ENCODE measurements around the gene KCTD8. TPM values are rescaled to one million over a fixed set of nuclear protein-coding genes. Genes with fewer than 3 reads are reported as not detected.

The KCTD8 gene
- total RNA-seq, 4 donors from 2014 or later, result 0.66 to 2.4 (median 1.5) TPM

- H3K27ac ChIP-seq (replicated peaks in 1 of 4), result no peak overlapping the region
These were observed 97.5 kb downstream of the KCTD8 start for GRCh38 chr4:44351069-44351468.

GRCh38 chr4:44342800-44343199 is 105.8 kb downstream of the KCTD8 start:
- no peaks in the 10 kb centered on the region for H3K9me3 ChIP-seq
- no peak for TF ChIP-seq EP300 (IDR thresholded peaks at IDR 0.05)
- TF ChIP-seq CTCF (IDR thresholded peaks at IDR 0.05), result no peak
- no peak for TF ChIP-seq POLR2AphosphoS5 (IDR thresholded peaks at IDR 0.05)
- TF ChIP-seq POLR2A (IDR thresholded peaks at IDR 0.05; ENCODE audit: low read depth), result no peak
- H3K4me1 ChIP-seq, result no peaks in the 10 kb centered on the region
- intact Hi-C loops (cut with DNase I), result no loop called here
- no peak for DNase-seq (ENCODE audit: extremely low spot score)
- H3K36me3 ChIP-seq, result no peaks in the 10 kb centered on the region
- H3K27me3 ChIP-seq, result no peaks in the 10 kb centered on the region
- WGBS, result 76% methylated on average over 1 of the region's 1 CpG
- no peak overlapping the region for H3K27ac ChIP-seq (replicated peaks in 1 of 4)
- H3K4me3 ChIP-seq, result no peak overlapping the region

More at GRCh38 chr4:44351069-44351468, 97.5 kb downstream of the KCTD8 start:
- intact Hi-C loops (cut with DNase I), result no loop called here
- H3K4me3 ChIP-seq, result no peak overlapping the region
- H3K36me3 ChIP-seq, result no peaks in the 10 kb centered on the region
- no peak for DNase-seq (ENCODE audit: extremely low spot score)
- WGBS, result 63% methylated on average over 3 of the region's 3 CpGs
- H3K4me1 ChIP-seq, result no peaks in the 10 kb centered on the region
- no peaks in the 10 kb centered on the region for H3K27me3 ChIP-seq
- TF ChIP-seq CTCF (IDR thresholded peaks at IDR 0.05) (no peak), POLR2A (IDR thresholded peaks at IDR 0.05; ENCODE audit: low read depth) (no peak), EP300 (IDR thresholded peaks at IDR 0.05) (no peak), POLR2AphosphoS5 (IDR thresholded peaks at IDR 0.05) (no peak)
- H3K9me3 ChIP-seq, result no peaks in the 10 kb centered on the region

GRCh38 chr4:44326741-44327140 is 121.9 kb downstream of the KCTD8 start:
- H3K36me3 ChIP-seq, result no peaks in the 10 kb centered on the region
- intact Hi-C loops (cut with DNase I), result no loop called here
- H3K4me1 ChIP-seq, result peaks cover 0 to 12% (median 8%) of the 10 kb centered on the region in 4 donors
- no peak overlapping the region for H3K4me3 ChIP-seq
- no peak for TF ChIP-seq CTCF (IDR thresholded peaks at IDR 0.05)
- TF ChIP-seq POLR2AphosphoS5 (IDR thresholded peaks at IDR 0.05), result no peak
- TF ChIP-seq POLR2A (IDR thresholded peaks at IDR 0.05; ENCODE audit: low read depth), result no peak
- TF ChIP-seq EP300 (IDR thresholded peaks at IDR 0.05), result no peak
- DNase-seq (ENCODE audit: extremely low spot score), result no peak
- no peak overlapping the region for H3K27ac ChIP-seq (replicated peaks in 1 of 4)
- no peaks in the 10 kb centered on the region for H3K27me3 ChIP-seq
- H3K9me3 ChIP-seq, result no peaks in the 10 kb centered on the region
- 20% methylated on average over 2 of the region's 2 CpGs for WGBS

- intact Hi-C loops (cut with DNase I), result no loop called here
- H3K27me3 ChIP-seq, result no peaks in the 10 kb centered on the region
- no peaks in the 10 kb centered on the region for H3K9me3 ChIP-seq
- no peaks in the 10 kb centered on the region for H3K4me1 ChIP-seq
- no peak for DNase-seq (ENCODE audit: extremely low spot score)
- no peak overlapping the region for H3K4me3 ChIP-seq
- H3K36me3 ChIP-seq, result no peaks in the 10 kb centered on the region
- H3K27ac ChIP-seq (replicated peaks in 1 of 4), result no peak overlapping the region
- WGBS, result 50% methylated on average over 2 of the region's 2 CpGs
- TF ChIP-seq POLR2A (IDR thresholded peaks at IDR 0.05; ENCODE audit: low read depth) (no peak), CTCF (IDR thresholded peaks at IDR 0.05) (no peak), EP300 (IDR thresholded peaks at IDR 0.05) (no peak), POLR2AphosphoS5 (IDR thresholded peaks at IDR 0.05) (no peak)
These were observed 127.8 kb downstream of the KCTD8 start for GRCh38 chr4:44320833-44321232.

- no peaks in the 10 kb centered on the region for H3K27me3 ChIP-seq
- 79% methylated on average over 3 of the region's 3 CpGs for WGBS
- no peak for DNase-seq (ENCODE audit: extremely low spot score)
- H3K4me3 ChIP-seq, result no peak overlapping the region
- intact Hi-C loops (cut with DNase I), result no loop called here
- no peak overlapping the region for H3K27ac ChIP-seq (replicated peaks in 1 of 4)
- no peak for TF ChIP-seq CTCF (IDR thresholded peaks at IDR 0.05)
- no peak for TF ChIP-seq EP300 (IDR thresholded peaks at IDR 0.05)
- TF ChIP-seq POLR2AphosphoS5 (IDR thresholded peaks at IDR 0.05), result no peak
- TF ChIP-seq POLR2A (IDR thresholded peaks at IDR 0.05; ENCODE audit: low read depth), result no peak
- H3K36me3 ChIP-seq, result no peaks in the 10 kb centered on the region
- H3K4me1 ChIP-seq, result no peaks in the 10 kb centered on the region
- H3K9me3 ChIP-seq, result no peaks in the 10 kb centered on the region
These were observed 129.5 kb downstream of the KCTD8 start for GRCh38 chr4:44319129-44319528.
